HepG2 (cell line): ENCODE data around the gene SIRT1. TPM values are rescaled to one million over a fixed set of nuclear protein-coding genes. Genes with fewer than 3 reads are reported as not detected.

Experiments
- CBX1 ChIP-seq: IDR thresholded peaks from one replicate; pipeline ENCODE4 v1.6.1; 2016; ENCODE audit warnings: antibody characterized with exemption, low read depth
- CEBPG ChIP-seq: IDR thresholded peaks from 2 replicates; pipeline ENCODE4 v1.6.1; 2016
- ESRRA ChIP-seq: sonication (generic); formaldehyde crosslinking; IDR thresholded peaks from 2 replicates; pipeline ENCODE4 v1.5.1; 2020; ENCODE audit warnings: mild to moderate bottlenecking, low read depth, missing genetic modification reagents
- GATAD2A ChIP-seq: IDR thresholded peaks from 2 replicates; pipeline ENCODE4 v1.6.1; 2016
- HMGA1 ChIP-seq: sonication (generic); formaldehyde crosslinking; conservative IDR thresholded peaks from 2 replicates; pipeline ENCODE4 v1.4.0; 2020; ENCODE audit warnings: missing genetic modification reagents
- KDM3A ChIP-seq: IDR thresholded peaks from 2 replicates; pipeline ENCODE4 v1.6.1; 2018; ENCODE audit warnings: low read depth, missing compliant biosample characterization
- MATR3 ChIP-seq: sonication (generic); formaldehyde crosslinking; IDR thresholded peaks from 2 replicates; pipeline ENCODE4 v1.4.0; 2020; ENCODE audit warnings: missing genetic modification reagents
- RNF2 ChIP-seq: fragments of 450-650 bp; conservative IDR thresholded peaks from 2 replicates; pipeline ENCODE4 v1.6.1; 2016; ENCODE audit warnings: low read depth
- SOX6 ChIP-seq, 2 experiments: fragments of 450-650 bp in 1 of 2; sonication (generic) in 1 of 2; formaldehyde crosslinking in 1 of 2; IDR thresholded peaks; 2 replicates each; pipeline versions ENCODE4 v1.4.0 to v1.6.1; 2017 to 2020; ENCODE audit warnings: antibody characterized with exemption in 1 of 2, mild to moderate bottlenecking in 1 of 2, missing genetic modification reagents in 1 of 2
- ZBTB42 ChIP-seq: sonication (generic); formaldehyde crosslinking; IDR thresholded peaks from 2 replicates; pipeline ENCODE4 v1.5.0; 2020; ENCODE audit warnings: mild to moderate bottlenecking, missing genetic modification reagents
- ZNF143 ChIP-seq: sonication (generic); formaldehyde crosslinking; IDR thresholded peaks from 2 replicates; pipeline ENCODE4 v1.4.0; 2020; ENCODE audit warnings: missing genetic modification reagents
- ZNF30 ChIP-seq: sonication (generic); formaldehyde crosslinking; IDR thresholded peaks from 2 replicates; pipeline ENCODE4 v1.5.0; 2020; ENCODE audit warnings: mild to moderate bottlenecking, missing genetic modification reagents
- ZNF432 ChIP-seq: sonication (generic); formaldehyde crosslinking; IDR thresholded peaks from 2 replicates; pipeline ENCODE4 v1.5.0; 2020; ENCODE audit warnings: missing genetic modification reagents, mild to moderate bottlenecking, borderline replicate concordance
- ZNF678 ChIP-seq: sonication (generic); formaldehyde crosslinking; IDR thresholded peaks from 2 replicates; pipeline ENCODE4 v1.4.0; 2020; ENCODE audit warnings: mild to moderate bottlenecking, missing genetic modification reagents
- ZNF749 ChIP-seq: sonication (generic); formaldehyde crosslinking; IDR thresholded peaks from 2 replicates; pipeline ENCODE4 v1.8.0; 2022; ENCODE audit warnings: mild to moderate bottlenecking, missing genetic modification reagents, moderate library complexity, borderline replicate concordance
- polyA plus RNA-seq, 8 experiments: library from polyadenylated mRNA; depleted of rRNA in 3 of 8; stranded (reverse) in 7 of 8; unstranded in 1 of 8; fragments of >200 nt; fragmentation: Illumina TruSeq in 4 of 8; extraction: Trizol in 4 of 8; gene quantifications; 2 replicates each; pipeline versions ENCODE4 v1.2.1 to v1.2.3, GENCODE V29; 2011 to 2016; ENCODE audit warnings: low read depth in 4 of 8, missing spikeins in 1 of 8, mixed read lengths in 1 of 8; ENCODE audit not compliant: insufficient read depth in 1 of 8
- total RNA-seq, 5 experiments: library from RNA; depleted of rRNA; stranded (reverse); fragments of >200 nt; fragmentation: Illumina TruSeq; extraction: Trizol; gene quantifications; 2 replicates each; pipeline ENCODE4 v1.2.3, GENCODE V29; 2016; ENCODE audit warnings: low read depth in 1 of 5
- TF ChIP-seq, protein P1 (sequence below): sonication (generic); formaldehyde crosslinking; conservative IDR thresholded peaks from 2 replicates; pipeline ENCODE4 v1.4.0; 2020; ENCODE audit warnings: missing genetic modification reagents
- TF ChIP-seq, protein P2 (sequence below): sonication (generic); formaldehyde crosslinking; IDR thresholded peaks from 2 replicates; pipeline ENCODE4 v1.4.0; 2020; ENCODE audit warnings: mild to moderate bottlenecking, missing genetic modification reagents
- TF ChIP-seq, protein P3 (sequence below): sonication (generic); formaldehyde crosslinking; IDR thresholded peaks from 2 replicates; pipeline ENCODE4 v1.5.0; 2020; ENCODE audit warnings: missing genetic modification reagents
- TF ChIP-seq, protein P4 (sequence below), 2 experiments: sonication (generic) in 1 of 2; formaldehyde crosslinking in 1 of 2; IDR thresholded peaks; 2 replicates each; pipeline versions ENCODE4 v1.5.1 to v1.6.1; 2011 to 2020; ENCODE audit warnings: borderline replicate concordance in 1 of 2, low read depth in 1 of 2, low read length in 1 of 2, mild to moderate bottlenecking in 1 of 2, missing genetic modification reagents in 1 of 2, moderate library complexity in 1 of 2
- TF ChIP-seq, protein P5 (sequence below): sonication (generic); formaldehyde crosslinking; IDR thresholded peaks from 2 replicates; pipeline ENCODE4 v1.9.0; 2021; ENCODE audit warnings: missing genetic modification reagents, mild to moderate bottlenecking, borderline replicate concordance
- TF ChIP-seq, protein P6 (sequence below): sonication (generic); formaldehyde crosslinking; IDR thresholded peaks from 2 replicates; pipeline ENCODE4 v1.4.0; 2020; ENCODE audit warnings: missing genetic modification reagents

Gene SIRT1
- total and polyA plus RNA-seq, 2 of the 13 experiments (the other 11 are each of a cell fraction or from before 2014, with no cell fraction given): 9.4 to 10.2 TPM

DNA sequence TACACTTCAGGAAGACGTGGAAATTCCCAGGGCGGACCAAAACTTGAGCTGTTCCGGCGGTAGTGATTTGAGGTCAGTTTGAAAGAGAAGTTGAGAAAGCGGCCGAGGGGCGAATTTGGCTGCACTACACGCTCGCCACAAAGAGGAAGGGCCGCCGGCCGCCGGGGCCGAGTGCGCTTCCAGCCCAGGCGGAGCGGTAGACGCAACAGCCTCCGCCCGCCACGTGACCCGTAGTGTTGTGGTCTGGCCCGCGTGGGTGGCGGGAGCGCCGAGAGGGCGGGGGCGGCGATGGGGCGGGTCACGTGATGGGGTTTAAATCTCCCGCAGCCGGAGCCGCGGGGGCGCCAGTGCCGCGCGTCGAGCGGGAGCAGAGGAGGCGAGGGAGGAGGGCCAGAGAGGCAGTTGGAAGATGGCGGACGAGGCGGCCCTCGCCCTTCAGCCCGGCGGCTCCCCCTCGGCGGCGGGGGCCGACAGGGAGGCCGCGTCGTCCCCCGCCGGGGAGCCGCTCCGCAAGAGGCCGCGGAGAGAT lies at the start of gene SIRT1 (continued):
- TF ChIP-seq, protein P1, sequence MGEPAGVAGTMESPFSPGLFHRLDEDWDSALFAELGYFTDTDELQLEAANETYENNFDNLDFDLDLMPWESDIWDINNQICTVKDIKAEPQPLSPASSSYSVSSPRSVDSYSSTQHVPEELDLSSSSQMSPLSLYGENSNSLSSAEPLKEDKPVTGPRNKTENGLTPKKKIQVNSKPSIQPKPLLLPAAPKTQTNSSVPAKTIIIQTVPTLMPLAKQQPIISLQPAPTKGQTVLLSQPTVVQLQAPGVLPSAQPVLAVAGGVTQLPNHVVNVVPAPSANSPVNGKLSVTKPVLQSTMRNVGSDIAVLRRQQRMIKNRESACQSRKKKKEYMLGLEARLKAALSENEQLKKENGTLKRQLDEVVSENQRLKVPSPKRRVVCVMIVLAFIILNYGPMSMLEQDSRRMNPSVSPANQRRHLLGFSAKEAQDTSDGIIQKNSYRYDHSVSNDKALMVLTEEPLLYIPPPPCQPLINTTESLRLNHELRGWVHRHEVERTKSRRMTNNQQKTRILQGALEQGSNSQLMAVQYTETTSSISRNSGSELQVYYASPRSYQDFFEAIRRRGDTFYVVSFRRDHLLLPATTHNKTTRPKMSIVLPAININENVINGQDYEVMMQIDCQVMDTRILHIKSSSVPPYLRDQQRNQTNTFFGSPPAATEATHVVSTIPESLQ (CRISPR knock-in tag): no peak
- TF ChIP-seq RNF2 (no peak), MATR3 (CRISPR knock-in tag) (no peak), KDM3A (CRISPR knock-in tag) (peak; percentile 97), ESRRA (peak; percentile 35; the same call in 1 of the 2 replicates), HMGA1 (CRISPR knock-in tag) (no peak), CBX1 (peak; percentile 42), ZNF143 (CRISPR knock-in tag) (no peak), SOX6 (IDR thresholded peaks at IDR 0.05) (no peak), SOX6 (CRISPR knock-in tag; IDR thresholded peaks at IDR 0.05) (peak; percentile 85), CEBPG (CRISPR knock-in tag) (peak; percentile 76), ZNF749 (CRISPR knock-in tag) (peak; percentile 65; the same call in 1 of the 2 replicates), ZNF432 (CRISPR knock-in tag) (no peak), ZNF30 (CRISPR knock-in tag) (no peak), ZBTB42 (CRISPR knock-in tag) (no peak), GATAD2A (CRISPR knock-in tag) (peak; percentile 68), ZNF678 (CRISPR knock-in tag) (no peak)
- TF ChIP-seq, protein P2, sequence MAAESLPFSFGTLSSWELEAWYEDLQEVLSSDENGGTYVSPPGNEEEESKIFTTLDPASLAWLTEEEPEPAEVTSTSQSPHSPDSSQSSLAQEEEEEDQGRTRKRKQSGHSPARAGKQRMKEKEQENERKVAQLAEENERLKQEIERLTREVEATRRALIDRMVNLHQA (CRISPR knock-in tag): no peak
- TF ChIP-seq, protein P3, sequence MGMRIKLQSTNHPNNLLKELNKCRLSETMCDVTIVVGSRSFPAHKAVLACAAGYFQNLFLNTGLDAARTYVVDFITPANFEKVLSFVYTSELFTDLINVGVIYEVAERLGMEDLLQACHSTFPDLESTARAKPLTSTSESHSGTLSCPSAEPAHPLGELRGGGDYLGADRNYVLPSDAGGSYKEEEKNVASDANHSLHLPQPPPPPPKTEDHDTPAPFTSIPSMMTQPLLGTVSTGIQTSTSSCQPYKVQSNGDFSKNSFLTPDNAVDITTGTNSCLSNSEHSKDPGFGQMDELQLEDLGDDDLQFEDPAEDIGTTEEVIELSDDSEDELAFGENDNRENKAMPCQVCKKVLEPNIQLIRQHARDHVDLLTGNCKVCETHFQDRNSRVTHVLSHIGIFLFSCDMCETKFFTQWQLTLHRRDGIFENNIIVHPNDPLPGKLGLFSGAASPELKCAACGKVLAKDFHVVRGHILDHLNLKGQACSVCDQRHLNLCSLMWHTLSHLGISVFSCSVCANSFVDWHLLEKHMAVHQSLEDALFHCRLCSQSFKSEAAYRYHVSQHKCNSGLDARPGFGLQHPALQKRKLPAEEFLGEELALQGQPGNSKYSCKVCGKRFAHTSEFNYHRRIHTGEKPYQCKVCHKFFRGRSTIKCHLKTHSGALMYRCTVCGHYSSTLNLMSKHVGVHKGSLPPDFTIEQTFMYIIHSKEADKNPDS (CRISPR knock-in tag): no peak
- TF ChIP-seq, protein P4, sequence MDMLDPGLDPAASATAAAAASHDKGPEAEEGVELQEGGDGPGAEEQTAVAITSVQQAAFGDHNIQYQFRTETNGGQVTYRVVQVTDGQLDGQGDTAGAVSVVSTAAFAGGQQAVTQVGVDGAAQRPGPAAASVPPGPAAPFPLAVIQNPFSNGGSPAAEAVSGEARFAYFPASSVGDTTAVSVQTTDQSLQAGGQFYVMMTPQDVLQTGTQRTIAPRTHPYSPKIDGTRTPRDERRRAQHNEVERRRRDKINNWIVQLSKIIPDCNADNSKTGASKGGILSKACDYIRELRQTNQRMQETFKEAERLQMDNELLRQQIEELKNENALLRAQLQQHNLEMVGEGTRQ (IDR thresholded peaks at IDR 0.05; ENCODE audit: low read depth, low read length): peak; percentile 94
- TF ChIP-seq, protein P4 (CRISPR knock-in tag; IDR thresholded peaks at IDR 0.05; ENCODE audit: borderline replicate concordance): peak; percentile 98; the same call in 1 of the 2 replicates
- TF ChIP-seq, protein P5, sequence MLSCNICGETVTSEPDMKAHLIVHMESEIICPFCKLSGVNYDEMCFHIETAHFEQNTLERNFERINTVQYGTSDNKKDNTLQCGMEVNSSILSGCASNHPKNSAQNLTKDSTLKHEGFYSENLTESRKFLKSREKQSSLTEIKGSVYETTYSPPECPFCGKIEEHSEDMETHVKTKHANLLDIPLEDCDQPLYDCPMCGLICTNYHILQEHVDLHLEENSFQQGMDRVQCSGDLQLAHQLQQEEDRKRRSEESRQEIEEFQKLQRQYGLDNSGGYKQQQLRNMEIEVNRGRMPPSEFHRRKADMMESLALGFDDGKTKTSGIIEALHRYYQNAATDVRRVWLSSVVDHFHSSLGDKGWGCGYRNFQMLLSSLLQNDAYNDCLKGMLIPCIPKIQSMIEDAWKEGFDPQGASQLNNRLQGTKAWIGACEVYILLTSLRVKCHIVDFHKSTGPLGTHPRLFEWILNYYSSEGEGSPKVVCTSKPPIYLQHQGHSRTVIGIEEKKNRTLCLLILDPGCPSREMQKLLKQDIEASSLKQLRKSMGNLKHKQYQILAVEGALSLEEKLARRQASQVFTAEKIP: no peak
- TF ChIP-seq, protein P6, sequence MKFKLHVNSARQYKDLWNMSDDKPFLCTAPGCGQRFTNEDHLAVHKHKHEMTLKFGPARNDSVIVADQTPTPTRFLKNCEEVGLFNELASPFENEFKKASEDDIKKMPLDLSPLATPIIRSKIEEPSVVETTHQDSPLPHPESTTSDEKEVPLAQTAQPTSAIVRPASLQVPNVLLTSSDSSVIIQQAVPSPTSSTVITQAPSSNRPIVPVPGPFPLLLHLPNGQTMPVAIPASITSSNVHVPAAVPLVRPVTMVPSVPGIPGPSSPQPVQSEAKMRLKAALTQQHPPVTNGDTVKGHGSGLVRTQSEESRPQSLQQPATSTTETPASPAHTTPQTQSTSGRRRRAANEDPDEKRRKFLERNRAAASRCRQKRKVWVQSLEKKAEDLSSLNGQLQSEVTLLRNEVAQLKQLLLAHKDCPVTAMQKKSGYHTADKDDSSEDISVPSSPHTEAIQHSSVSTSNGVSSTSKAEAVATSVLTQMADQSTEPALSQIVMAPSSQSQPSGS (CRISPR knock-in tag): peak; percentile 41; the same call in 1 of the 2 replicates
